Measurements from ENCODE around the gene SLC13A3.

The SLC13A3 gene

DNA sequence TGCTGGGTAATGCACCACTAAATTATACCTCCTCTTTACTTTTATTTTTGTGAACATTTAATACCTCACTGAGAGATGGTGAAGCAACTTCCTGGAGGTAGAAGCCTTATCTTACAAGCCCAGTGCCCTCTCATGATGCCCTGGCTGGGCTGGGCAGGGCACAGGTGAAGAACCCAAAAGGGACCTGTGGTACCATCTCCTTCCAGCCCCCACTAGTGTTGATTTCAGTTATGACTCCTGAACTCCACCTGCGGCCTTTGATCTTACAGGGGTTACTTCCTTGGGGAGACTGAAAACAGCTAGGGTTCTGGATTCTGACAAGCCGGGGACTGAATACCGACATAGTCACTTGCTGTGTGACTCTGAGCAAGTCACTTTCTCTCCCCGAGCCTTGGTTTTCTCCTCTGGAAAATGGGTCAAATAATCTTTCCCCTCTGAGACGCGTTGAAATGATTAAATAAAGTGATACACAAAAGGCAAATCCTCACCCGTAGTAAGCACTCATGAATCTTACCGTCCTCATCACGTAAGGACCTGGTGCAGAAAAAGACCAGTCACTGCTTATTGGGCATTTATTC is 1.2 kb downstream of the SLC13A3 start:
- DNase-seq: no peak

DNA sequence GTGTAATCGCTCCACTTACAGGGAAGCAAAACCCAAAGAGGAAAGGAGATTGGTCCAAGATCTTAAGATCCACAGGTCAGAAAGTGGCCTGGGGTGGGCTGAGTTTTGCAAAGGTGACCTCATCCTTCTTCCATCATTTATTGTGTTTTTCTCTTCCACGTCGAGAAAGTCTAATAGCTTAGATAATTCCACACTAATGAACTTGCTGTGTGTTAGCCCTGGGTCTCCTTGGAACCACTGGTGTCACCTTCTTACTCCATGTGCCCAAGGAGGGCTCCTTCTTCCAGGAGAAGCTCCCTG is 1.7 kb downstream of the SLC13A3 start:
- no peak for DNase-seq

DNA sequence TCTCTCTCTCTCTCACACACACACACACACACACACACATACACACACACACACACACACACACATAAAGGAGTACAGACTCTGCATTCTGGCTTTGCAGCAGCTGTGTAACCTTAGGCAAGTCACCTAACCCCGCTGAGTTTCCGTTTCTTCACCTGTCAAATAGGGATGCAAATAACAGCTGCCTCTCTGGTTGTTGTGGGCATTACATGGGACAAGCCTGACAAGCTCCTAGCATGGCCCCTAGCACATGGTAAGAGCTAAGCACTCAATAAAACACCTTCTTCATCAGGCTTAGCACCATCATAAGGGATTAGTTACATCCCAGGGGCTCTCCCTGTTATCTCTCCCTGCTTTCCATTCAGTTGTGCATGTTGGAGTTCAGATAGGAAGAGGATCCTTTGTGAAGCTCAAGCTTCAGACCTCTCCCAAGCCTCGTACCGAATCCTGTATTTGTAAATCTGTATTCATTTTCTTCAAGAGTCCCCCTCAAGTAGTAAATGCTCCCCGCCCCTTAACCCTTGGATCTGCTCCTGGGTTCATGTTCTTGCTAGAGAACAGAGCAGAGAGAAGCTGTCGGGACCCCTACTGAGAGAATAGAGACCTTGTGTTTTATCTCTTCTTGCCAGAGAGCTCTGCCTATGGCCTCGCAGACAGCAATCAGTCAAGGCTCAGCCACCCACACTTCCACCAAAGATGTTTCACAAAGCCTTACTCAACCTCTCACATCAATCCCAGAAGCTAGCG is 2.2 kb downstream of the SLC13A3 start:
- no peak for DNase-seq

DNA sequence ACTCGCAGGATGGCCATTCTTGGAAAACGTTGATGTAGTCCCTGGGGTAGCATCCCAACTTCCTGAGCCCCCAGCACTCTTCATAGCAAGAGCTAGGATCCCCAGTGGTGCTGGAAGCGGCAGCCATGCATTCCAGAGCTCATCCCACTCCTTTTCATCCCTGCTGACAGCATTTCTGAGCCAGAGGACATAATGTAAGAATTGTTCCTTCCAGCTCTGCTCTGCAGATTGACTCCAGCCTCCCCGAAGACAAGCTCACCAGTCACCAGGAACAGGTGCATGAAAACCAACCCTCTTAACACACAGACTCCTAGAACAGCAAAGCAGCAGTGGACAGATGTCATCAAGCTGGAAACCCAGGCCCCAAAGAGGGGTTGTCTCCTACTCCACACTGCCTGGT is 3.8 kb downstream of the SLC13A3 start:
- DNase-seq: no peak

DNA sequence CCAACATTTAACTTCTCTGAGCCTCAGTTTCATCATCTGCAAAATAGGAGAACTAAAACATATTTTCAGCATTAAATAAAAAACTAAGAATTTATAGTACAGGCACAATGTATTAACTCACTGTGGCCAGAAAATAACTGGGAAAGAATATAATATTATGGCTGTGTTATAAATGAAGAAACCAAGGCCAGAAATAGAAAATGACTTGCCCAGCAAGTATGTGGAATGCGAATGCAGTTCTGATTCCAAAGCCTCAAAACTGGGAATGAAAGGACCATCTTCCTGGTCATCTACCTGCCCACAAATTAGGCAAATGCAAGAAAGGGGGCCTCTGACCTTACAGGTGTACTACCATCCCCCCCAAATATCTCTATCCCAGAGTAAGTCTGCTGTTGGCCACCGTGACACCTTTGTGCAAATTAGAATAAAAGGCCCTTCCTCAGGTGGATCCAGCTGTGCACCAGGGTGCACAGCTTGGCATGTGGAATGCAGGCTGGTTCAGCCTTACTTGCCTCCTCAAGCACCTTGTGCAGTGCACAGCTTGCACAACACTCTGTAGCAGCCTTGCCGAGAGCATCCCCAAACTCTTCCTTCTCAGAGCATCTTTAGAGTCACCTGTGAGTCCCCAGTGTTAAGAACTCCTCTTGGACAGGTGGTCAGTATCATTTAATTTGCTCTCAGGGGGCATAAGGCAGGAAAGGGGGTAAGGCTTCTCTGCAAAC is 4.4 kb downstream of the SLC13A3 start:
- DNase-seq: no peak

DNA sequence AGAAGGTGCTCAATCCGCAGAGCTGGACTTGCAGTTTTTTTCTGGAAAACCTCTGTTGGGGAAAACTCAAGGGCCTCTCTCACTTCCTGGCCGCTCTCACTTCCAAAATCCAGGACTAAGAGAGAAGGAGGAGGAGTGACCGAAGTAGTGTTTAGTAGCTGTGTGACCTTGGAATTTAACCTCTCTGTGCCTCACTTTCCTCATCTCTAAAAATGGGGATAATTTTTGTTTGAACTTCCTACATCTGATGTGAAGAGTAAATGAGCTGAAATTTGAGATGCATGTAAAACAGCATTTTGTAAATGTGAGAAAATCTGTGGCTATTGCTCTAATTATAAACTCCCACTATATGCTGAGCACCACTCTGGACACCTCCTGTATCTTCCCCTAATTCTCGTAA is 5.1 kb downstream of the SLC13A3 start:
- no peak for DNase-seq

DNA sequence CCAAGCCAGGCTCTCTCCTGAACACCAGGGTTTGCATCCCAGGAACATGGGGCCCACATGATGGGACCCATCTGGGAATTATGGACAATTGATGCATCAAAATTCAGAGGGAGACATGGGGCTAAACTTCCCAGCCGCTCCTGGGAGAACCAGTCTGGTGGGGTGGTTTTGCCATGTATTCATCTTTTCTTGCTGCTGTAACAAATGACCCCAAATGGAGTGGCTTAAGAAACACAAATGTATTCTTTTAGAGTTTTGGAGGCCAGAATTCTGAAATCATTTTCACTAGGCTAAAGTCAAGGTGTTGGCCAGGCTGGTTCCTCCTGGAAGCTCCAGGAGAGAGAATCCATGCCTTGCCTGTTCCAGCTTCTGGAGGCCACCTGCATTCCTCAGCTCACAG is 6.5 kb downstream of the SLC13A3 start:
- DNase-seq: no peak

DNA sequence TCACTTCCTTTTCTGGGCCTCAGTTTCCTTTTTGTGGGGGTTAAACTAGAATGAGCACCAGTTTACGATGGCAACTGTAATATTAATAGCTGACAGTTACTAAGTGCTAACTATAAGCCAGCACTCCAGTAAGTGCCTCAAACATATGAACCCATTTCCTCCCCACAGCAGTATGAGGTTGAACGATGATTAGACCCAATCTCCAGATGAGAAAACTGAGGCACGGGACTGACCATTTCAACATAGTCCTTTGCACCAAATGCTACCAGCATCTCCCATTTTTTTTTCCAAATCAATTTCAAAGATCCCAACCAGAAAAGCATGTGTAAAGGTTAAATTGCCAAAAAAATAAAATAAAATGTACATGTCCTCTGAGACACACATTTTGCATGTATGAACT is 7.1 kb downstream of the SLC13A3 start:
- DNase-seq: no peak

DNA sequence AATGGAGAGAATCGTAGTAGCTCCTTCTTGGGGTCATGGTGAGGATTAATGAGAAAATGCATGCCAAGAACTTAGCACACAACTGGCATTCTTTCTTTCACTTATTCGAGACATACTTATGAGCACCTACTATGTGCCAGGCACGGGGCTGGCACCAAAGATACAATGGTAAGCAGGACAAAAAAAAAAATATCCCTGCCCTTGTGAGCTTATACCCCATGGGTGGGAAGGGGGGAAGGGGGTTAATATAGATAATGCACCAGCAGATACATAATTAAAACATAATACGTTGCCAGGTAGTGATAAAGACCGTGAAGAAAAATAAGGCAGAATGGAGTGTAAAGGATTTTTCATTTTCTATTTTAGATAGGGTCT is 8.3 kb downstream of the SLC13A3 start:
- no peak for DNase-seq

DNA sequence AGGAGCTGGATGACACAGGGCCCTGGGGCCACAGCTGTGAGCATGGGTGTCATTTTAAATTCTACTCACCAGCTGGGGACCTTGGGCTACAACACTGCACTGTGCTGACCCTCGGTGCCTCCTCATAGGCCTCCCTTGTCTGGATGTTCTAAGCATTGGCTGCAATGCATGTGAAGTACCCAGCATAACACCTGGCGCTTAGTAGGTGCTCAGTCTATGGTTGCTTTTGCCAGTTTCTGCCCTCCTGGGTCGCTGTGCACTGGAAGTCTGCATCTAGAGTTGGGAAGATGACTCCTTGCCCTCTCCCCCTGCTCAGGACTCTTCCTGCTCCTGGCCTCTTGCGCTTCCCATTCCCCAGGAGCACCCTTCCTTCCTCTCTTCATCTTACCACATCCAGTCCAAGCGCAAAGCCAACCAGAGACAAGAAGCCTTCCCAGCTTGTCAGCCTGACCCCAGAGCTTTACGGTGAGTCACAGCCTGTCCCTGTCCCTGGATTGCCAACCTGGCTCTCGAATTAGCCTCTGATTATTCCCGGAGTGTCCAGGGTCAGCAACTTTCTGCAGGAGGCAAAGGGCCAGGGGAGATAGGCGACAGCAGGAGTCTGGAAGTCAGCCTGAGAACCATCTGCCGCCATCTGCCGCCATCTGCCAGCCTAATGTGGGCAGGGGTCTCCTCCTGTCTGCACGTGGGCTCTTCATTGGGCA is 8.8 kb downstream of the SLC13A3 start:
- DNase-seq: no peak

DNA sequence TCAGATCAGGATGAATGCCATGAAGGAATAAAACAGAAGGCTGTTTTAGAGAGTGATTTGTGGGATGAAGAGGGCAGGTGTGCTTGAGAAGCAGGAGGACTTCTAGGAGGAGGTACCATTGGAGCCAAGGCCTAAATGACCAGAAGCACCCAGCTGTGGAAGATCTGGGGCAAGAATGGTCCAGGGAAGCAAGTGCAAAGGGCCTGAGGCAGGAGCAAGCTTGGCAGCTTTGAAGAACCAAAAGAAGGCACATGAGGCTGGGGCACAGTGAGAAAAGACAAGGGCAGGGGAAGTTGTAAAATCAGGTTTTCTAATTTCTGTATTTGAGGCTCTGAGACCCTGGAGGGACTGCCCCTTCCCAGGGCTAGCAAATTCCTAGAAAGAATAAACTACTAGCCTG is 9.8 kb downstream of the SLC13A3 start:
- no peak for DNase-seq

DNA sequence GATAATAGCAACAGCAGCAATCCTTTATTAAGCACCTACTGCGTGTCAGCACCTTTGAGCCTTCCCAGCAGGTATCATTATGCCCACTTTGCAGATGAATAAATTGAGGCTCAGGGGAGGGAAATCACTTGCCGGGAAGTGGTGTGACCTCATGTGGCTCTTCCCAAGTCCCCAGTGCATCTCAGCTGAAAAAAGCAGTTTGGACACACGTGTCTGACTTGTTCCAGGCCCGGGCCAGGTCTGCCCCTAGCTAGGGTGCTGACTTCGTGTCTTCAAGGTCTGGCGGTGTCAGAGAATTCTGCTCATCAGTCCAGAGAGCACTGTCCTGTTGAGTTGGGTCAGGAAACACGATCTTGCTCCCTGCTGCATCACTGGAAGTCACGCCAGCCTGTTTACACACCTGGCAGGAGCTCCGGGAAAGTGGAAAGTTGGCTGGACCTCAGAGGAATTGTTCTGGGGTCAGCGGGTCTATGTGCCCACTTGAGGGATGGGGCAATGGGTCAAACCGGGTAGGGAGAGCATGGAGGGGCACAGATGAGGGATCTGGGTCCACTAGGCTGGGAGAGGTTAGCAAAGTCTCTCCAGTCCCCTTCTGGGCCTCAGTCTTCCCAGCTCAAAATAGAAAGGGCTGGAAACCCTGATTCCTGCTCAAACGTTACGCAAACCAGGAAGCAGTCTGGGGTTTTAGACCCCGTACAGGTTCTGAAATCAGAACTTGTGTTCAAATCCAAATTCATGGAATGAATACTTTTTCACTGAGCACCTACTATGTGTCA is 10.5 kb downstream of the SLC13A3 start:
- DNase-seq: no peak

DNA sequence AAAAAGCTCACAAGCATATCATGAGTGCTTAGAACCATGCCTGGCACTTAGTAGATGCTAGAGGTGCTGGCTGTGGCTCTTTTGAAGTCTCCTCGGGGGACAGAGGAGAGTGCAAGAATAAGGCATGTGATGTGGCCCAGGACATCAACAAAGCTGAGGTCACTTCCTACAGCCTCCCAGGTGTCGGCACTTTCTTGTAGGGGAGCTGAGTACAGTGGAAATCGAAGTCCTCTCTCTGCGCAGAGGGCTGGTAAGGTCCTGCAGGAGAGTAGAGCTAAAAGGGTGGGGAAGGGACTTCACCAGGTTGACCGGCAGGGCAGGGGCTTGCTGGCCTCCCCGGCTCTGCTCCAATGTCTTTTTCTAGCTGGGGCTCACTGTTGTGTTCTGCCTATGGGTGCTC is 11.2 kb downstream of the SLC13A3 start:
- DNase-seq: no peak

DNA sequence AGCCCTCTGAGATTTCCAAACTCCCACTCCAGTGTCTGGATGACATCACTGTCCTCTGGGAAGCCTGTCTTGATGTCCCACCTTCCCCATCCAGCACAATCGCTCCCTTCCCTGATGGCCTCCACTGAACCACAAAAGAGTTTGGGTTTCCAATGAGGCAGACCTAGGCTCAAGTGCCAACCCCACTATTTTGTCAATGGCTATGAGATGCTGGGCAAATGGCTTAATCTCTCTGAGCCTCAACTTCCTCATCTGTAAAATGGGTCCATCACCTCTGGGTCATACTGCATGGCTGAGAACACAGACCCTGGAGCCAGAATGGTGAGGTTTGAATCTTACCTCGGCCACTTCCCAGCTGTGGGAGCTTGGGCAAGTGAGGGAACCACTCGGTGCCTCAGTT is 11.7 kb downstream of the SLC13A3 start:
- no peak for DNase-seq

DNA sequence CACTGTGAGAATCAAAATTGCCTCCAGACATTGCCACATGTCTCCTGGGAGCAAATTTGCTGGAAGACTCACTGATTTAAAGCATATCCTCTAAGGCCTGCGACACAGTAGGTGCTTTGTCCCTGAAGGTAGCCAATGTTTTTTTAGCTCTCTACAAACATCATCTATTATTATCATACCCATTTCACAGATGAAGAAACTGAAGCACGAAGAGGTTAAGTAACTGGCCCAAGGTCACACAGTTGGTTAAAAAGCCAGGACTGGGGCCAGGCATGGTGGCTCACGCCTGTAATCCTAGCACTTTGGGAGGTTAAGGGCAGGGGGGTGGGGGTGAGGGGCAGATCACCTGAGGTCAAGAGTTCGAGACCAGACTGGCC is 12.4 kb downstream of the SLC13A3 start:
- DNase-seq: no peak

DNA sequence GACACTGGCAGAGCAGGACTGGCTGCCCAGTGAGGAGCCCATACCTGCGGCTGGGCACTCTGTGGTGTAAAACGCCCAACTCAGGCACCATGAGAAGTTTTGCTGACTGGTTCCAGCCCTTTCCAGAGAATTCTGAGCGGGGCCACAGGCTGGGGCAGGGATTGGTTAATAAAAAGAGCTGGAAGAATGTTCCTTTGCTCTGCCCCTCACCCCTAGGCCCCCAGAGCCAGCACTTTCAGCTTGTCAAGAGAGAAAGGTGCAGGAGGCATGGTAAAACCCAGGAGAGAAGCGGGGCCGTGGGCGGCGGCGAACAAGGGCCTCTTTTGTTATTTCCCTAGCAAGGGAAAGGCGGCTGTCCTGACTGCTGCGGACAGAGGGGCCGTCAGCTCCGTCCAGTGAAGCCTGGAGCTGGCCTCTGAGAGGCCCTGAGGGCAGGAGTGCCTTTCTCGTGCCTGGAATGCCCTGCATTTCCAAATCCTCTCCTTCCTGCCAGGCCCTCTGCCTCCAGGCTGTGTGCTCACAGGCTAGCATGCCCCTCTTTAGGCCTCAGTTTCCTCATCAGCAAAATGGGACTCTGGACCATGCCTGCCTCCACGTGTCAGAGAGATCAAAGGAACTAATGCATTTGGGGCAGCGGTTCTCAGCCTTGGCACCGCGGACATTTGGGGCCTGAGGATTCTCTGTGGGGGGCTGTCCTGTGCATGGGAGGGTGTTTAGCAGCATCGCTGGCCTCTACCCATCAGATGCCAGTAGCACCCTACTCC is 12.9 kb downstream of the SLC13A3 start:
- no peak for DNase-seq

DNA sequence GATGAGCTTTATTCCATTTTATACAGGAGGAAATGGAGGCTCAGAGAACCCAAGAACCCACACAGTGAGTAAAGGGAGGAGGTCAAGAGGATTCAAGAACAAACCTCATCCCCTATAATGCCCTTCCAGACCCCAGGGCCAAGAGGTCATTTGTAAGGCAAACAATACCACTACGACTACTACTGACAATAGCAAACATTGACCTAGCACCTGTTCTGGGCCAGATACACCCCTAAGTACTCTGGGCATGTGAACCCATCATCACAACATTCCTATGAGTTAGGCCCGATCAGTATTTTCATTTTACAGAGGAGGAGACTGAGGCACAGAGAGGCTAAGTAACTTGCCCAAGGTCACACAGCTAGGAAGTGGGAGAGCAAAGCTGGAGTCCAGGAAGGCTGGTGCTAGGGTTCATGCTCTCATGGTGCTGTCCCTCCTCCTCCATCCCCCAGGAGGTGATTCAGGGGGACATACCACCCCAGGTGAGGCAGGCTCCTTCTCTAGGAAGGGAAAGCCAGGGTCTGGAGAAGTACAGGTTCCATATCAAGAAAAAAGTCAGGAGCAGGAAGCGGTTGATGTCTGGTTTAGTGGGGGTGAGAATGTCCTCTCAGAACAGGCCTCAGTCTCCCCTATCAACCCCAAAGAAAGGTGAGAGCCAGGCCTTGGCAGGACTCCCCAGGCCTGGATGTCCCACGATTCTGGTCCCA is 13.7 kb downstream of the SLC13A3 start:
- DNase-seq: no peak

DNA sequence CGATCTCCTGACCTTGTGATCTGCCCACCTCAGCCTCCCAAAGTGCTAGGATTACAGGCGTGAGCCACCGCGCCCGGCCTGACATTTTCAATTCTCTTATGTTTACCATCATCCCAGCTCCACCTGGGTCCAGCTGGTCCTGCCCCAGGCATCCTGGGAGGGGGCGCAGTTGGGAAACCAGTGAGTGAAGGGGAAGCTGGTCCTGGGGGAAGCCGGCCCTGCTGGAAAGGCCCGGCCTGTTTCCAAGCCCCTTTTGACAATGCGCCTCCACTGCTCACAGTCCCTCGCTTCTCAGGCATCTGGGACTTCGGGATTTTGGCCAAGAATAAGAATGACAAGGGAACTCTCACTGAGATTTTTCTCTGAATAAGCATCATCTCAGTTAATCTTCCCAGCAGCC is 14.2 kb downstream of the SLC13A3 start:
- DNase-seq: no peak

DNA sequence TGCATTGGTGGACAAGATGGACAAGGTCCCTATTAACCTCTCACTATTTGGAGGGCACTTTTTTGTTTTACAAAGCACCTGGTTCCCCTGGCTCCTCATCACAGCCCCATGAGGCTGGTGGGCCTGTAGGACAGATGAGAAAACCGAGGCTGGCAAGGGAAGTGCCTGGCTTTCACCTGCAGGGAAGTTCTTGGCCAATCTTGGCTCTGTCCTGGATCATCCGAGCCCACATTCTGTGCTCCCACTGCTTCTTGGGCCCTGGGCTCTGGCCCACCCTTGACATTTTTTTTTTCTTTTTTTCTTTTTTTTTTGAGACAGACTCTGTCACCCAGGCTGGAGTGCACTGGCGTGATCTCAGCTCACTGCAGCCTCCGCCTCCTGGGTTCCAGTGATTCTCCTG is 14.7 kb downstream of the SLC13A3 start:
- no peak for DNase-seq

DNA sequence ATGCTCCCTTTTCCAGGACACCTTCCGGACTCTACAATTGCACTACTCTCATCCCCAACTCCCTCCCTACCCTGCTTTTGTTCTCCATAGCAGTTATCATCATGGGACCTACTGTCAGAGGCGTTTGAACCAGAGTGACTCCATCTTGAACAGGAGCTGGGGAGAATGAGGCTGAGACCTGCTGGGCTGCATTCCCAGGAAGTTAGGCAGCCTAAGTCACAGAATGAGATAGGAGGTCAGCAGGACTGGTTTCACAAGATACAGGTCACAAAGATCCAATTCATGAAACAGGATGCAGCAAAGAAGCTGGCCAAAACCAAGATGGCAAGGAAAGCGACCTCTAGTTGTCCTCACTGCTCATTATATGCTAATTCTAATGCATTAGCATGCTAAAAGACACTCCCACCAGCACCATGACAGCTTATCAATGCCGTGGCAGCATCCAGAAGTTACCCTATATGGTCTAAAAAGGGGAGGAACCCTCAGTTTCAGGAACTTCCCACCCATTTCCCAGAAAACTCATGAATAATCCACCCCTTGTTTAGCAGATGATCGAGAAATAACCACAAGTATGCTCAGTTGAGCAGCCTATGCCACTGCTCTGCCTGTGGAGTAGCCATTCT is 15.6 kb downstream of the SLC13A3 start:
- DNase-seq: no peak

DNA sequence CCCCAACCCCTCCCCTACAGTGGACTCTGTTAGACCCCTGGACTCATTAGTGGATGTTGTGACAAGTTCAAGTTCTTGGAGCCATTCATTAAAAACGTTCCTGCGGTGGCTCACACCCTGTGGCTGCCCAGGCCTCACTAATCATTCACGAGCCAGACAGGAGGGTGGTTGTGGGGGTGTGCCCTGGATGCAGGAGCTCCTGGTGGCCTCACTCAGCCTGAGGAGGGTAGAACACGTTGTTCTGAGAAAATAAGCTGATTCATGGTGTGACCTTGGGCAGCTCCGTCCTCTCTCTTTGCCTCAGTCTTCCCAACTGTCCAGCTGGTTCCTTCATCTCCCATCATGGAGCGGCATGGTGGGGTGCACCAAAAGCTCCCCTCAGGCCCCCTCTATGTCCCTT is 16.7 kb downstream of the SLC13A3 start:
- DNase-seq: no peak
